Stomach (tissue), 4 donors: ENCODE data around the gene CELSR1.

Experiments used
- POLR2A ChIP-seq, 4 donors: fragments of 450-650 bp; IDR thresholded peaks; one replicate each; pipeline ENCODE4 v1.6.1; 2016; ENCODE audit warnings: antibody characterized with exemption in 4 of 4, control low read depth in 2 of 4, mild to moderate bottlenecking in 1 of 4, moderate library complexity in 1 of 4
- POLR2AphosphoS5 ChIP-seq, 3 donors: sonication (generic); formaldehyde crosslinking; IDR thresholded peaks; one replicate each; pipeline ENCODE4 v1.6.1; 2016; ENCODE audit warnings: antibody characterized with exemption in 3 of 3
- TF ChIP-seq, protein P1 (sequence below), 7 experiments: fragments of 450-650 bp in 4 of 7; fragments of 200-600 bp in 3 of 7; sonication (generic) in 3 of 7; IDR thresholded peaks; one replicate each; pipeline ENCODE4 v1.5.1; 2016 to 2019; ENCODE audit warnings: antibody characterized with exemption in 7 of 7, control low read depth in 2 of 7, mild to moderate bottlenecking in 1 of 7

DNA sequence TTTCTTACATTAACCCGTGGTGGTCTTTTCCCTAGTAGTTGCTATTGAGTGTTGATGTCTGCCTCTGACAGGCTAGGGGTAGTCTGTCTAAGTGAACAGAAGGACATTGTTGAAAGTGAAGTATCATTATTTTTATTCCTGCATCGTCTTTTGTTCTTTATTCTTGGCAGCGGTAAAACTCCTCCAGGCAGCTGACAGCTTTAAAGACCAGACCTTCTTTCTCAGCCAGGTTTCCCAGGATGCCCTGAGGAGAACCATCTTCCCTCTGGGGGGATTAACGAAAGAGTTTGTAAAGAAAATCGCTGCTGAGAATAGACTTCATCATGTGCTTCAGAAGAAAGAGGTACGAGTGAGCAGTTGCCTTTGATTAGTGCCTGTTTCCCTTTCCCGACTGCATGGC is 187.3 kb downstream of the CELSR1 start:
- TF ChIP-seq, protein P1, sequence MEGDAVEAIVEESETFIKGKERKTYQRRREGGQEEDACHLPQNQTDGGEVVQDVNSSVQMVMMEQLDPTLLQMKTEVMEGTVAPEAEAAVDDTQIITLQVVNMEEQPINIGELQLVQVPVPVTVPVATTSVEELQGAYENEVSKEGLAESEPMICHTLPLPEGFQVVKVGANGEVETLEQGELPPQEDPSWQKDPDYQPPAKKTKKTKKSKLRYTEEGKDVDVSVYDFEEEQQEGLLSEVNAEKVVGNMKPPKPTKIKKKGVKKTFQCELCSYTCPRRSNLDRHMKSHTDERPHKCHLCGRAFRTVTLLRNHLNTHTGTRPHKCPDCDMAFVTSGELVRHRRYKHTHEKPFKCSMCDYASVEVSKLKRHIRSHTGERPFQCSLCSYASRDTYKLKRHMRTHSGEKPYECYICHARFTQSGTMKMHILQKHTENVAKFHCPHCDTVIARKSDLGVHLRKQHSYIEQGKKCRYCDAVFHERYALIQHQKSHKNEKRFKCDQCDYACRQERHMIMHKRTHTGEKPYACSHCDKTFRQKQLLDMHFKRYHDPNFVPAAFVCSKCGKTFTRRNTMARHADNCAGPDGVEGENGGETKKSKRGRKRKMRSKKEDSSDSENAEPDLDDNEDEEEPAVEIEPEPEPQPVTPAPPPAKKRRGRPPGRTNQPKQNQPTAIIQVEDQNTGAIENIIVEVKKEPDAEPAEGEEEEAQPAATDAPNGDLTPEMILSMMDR (IDR thresholded peaks at IDR 0.05): no peak
- TF ChIP-seq POLR2A (IDR thresholded peaks at IDR 0.05) (no peak), POLR2AphosphoS5 (IDR thresholded peaks at IDR 0.05) (no peak)
